ENCODE measurements around the gene CCR9. TPM values are rescaled to one million over a fixed set of nuclear protein-coding genes. Genes with fewer than 3 reads are reported as not detected.

CCR9 gene
- total RNA-seq, 4 donors from 2014 or later = 0.78 TPM; not detected in 3

DNA sequence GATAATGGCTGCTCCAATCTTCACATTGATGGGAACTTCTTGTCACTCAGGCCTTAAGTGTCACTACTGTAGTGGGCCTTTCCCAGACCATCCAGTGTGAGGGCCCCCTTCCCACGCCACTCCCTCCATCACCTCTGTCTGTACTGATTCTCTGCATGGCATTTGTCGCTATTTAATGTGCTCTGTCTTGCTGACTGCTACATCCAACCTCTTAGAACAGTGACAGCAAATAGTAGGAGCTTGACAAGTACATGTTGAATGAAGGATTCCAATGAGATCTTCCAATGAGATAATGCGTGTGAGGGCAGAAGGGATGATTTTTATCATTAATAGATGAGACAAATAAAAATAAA is 5.6 kb upstream of the CCR9 start:
- Histone ChIP-seq H3K9me3 (no peaks in the 10 kb centered on the region), H3K4me1 (no peaks in the 10 kb centered on the region), H3K36me3 (no peaks in the 10 kb centered on the region), H3K27ac (no peak overlapping the region), H3K4me3 (no peak overlapping the region), H3K27me3 (no peaks in the 10 kb centered on the region)
- no peak for TF ChIP-seq POLR2A (IDR thresholded peaks at IDR 0.05)
- TF ChIP-seq, protein P1, sequence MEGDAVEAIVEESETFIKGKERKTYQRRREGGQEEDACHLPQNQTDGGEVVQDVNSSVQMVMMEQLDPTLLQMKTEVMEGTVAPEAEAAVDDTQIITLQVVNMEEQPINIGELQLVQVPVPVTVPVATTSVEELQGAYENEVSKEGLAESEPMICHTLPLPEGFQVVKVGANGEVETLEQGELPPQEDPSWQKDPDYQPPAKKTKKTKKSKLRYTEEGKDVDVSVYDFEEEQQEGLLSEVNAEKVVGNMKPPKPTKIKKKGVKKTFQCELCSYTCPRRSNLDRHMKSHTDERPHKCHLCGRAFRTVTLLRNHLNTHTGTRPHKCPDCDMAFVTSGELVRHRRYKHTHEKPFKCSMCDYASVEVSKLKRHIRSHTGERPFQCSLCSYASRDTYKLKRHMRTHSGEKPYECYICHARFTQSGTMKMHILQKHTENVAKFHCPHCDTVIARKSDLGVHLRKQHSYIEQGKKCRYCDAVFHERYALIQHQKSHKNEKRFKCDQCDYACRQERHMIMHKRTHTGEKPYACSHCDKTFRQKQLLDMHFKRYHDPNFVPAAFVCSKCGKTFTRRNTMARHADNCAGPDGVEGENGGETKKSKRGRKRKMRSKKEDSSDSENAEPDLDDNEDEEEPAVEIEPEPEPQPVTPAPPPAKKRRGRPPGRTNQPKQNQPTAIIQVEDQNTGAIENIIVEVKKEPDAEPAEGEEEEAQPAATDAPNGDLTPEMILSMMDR (IDR thresholded peaks at IDR 0.05) = no peak
- TF ChIP-seq EP300 (IDR thresholded peaks at IDR 0.05) = no peak
- 90% methylated on average over 3 of the region's 3 CpGs for WGBS, 2 donors
- no peak for DNase-seq (ENCODE audit: low spot score in 2 of 2)

GRCh38 chr3:45881078-45882022 is 5.0 kb upstream of the CCR9 start:
- H3K27ac ChIP-seq = no peak overlapping the region
- H3K36me3 ChIP-seq = no peaks in the 10 kb centered on the region
- H3K9me3 ChIP-seq = no peaks in the 10 kb centered on the region
- DNase-seq (ENCODE audit: low spot score in 2 of 2) = no peak
- H3K27me3 ChIP-seq = no peaks in the 10 kb centered on the region
- WGBS, 2 donors = 55 to 65% methylated on average over 8 of the region's 8 CpGs
- H3K4me1 ChIP-seq = no peaks in the 10 kb centered on the region
- no peak for TF ChIP-seq EP300 (IDR thresholded peaks at IDR 0.05)
- H3K4me3 ChIP-seq = no peak overlapping the region

DNA sequence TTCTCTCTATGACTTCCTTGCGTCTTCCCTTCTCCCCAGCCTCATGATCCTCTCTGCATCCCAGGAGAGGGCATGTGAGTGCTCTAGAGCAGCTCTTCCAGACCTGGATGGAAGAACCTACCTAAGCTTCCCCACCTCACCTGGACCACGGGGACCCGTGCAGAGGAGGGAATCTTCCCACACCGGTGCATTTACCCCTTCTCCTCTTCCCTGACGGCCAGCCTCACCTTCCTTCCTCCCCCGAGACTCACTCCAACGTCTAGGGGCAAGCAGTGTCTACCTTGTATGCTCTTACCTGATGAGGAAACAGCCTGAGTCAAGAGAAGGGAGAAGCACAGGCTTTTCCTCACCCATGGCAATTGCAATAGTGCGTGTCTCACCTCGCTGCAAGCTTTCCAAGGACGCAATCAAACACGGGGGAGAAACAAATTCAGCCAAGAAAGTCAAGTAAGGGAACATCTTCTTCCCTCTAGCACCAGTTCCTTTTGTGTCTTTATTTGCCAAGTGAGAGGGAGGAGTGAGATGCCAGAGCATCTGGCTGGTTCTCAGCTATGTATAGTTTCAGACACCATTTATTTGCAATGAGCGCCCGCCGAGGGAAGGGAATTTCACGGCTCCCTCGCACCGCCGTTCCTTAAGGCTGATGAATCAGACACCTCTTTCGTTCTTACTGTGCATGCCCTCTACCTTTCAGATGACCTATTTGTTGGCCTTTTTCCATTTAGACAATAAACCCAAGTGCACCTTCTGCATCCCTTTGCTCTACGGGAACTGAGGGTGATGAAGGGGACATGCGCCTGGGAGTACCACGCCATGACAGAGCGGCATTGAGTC is 1.8 kb upstream of the CCR9 start:
- H3K4me1 ChIP-seq = no peaks in the 10 kb centered on the region
- H3K27ac ChIP-seq = peak overlapping the region in 1 of 4 donors; percentile 26
- H3K4me3 ChIP-seq = no peak overlapping the region
- TF ChIP-seq, protein P1 (IDR thresholded peaks at IDR 0.05) = no peak
- TF ChIP-seq POLR2A (IDR thresholded peaks at IDR 0.05) (no peak), EP300 (IDR thresholded peaks at IDR 0.05) (no peak)
- no peaks in the 10 kb centered on the region for H3K36me3 ChIP-seq
- no peak for DNase-seq (ENCODE audit: low spot score in 2 of 2)
- no peaks in the 10 kb centered on the region for H3K9me3 ChIP-seq
- no peaks in the 10 kb centered on the region for H3K27me3 ChIP-seq
- 82 to 85% methylated on average over 23 of the region's 23 CpGs for WGBS, 2 donors

DNA sequence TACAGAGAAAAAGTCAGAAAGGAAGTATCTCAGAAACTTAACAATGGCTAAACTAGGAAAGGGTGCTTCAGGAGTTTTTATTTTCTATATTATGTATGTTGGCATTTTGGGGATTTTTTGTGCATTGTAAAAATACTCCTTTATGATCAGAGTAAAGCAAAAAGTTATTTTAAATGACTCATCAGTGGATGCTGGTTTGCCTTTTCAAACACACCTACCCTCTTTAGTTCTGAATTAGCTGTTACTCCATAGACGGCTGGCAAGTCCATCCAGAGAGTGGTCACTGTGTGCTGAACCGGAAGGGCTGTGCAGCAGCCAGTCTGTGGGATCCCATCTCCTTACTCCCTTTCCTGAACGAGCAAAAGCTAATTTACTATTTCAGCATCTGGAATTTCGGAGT is 942 bp downstream of the CCR9 start:
- WGBS, 2 donors = 66 to 72% methylated on average over 4 of the region's 4 CpGs
- Histone ChIP-seq H3K4me1 (no peaks in the 10 kb centered on the region), H3K4me3 (no peak overlapping the region), H3K9me3 (no peaks in the 10 kb centered on the region), H3K27ac (no peak overlapping the region), H3K27me3 (no peaks in the 10 kb centered on the region), H3K36me3 (no peaks in the 10 kb centered on the region)
- no peak for DNase-seq (ENCODE audit: low spot score in 2 of 2)
- TF ChIP-seq POLR2A (IDR thresholded peaks at IDR 0.05) = no peak
- no peak for TF ChIP-seq EP300 (IDR thresholded peaks at IDR 0.05)
- TF ChIP-seq, protein P1 (IDR thresholded peaks at IDR 0.05) = no peak

DNA sequence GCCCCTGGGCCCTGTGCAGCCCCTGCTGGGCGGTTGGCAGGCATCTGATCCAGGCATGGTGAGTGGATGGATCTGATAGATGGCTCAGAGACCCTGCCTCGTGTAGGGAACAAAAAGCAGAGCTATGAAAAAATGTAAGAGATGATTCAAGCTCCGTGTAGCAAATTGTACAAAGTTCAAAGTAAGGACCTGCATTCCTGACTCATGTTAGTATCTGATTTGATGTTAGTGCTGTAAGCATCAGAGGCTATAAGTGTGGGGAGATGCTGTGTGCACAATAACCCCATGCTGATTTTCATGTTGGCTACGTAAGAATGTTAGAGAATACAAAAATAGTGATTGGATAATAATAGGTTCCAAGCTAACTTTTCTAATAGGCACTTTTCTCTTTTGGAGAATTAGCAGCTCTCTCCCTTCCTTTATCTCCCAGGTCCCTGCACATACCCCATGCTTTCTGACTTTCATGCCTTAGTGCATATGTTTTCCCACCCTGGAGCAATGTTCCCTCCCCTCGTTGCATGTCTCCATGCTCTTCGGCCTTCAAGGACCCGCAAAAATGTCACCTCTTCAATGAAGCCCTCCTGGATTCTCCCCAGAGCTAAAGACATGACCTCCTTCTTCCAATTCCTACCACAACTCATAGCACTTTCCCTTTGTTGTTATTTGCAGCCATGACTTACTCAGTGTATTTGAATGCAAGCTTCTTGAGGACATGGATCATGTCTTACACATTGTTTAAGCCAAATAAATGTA is 1.6 kb downstream of the CCR9 start:
- TF ChIP-seq, protein P1 (IDR thresholded peaks at IDR 0.05) = no peak
- TF ChIP-seq EP300 (IDR thresholded peaks at IDR 0.05) (no peak), POLR2A (IDR thresholded peaks at IDR 0.05) (no peak)
- Histone ChIP-seq H3K27ac (no peak overlapping the region), H3K4me1 (no peaks in the 10 kb centered on the region), H3K9me3 (no peaks in the 10 kb centered on the region), H3K36me3 (no peaks in the 10 kb centered on the region), H3K4me3 (no peak overlapping the region), H3K27me3 (no peaks in the 10 kb centered on the region)
- no peak for DNase-seq (ENCODE audit: low spot score in 2 of 2)
- WGBS, 2 donors = 63 to 69% methylated on average over 7 of the region's 7 CpGs
